Breast epithelium (tissue), 4 donors: Measurements from ENCODE around the gene SLC17A2. TPM values are rescaled to one million over a fixed set of nuclear protein-coding genes. Genes with fewer than 3 reads are reported as not detected.

Experiments
- DNase-seq, 2 donors: peaks; one replicate each; pipeline ENCODE4 v3.0.0-alpha.2; 2019; ENCODE audit warnings: low spot score in 2 of 2
- H3K27ac ChIP-seq, 2 donors: fragments of 200-600 bp; sonication (generic) in 1 of 2; one replicate each; pipeline ENCODE4 v1.5.1; 2016 to 2019; ENCODE audit warnings: mild to moderate bottlenecking in 1 of 2
- H3K27me3 ChIP-seq, 2 donors: fragments of 200-600 bp; sonication (generic) in 1 of 2; one replicate each; pipeline versions ENCODE4 v1.5.1 to v1.6.0; 2017 to 2019; ENCODE audit warnings: control low read depth in 1 of 2, mild to moderate bottlenecking in 1 of 2
- H3K36me3 ChIP-seq: fragments of 200-600 bp; one replicate; pipeline ENCODE4 v1.5.1; 2019
- H3K4me1 ChIP-seq, 2 donors: fragments of 200-600 bp; sonication (generic); one replicate each; pipeline ENCODE4 v1.5.1; 2016 to 2019; ENCODE audit warnings: control low read depth in 1 of 2
- H3K4me3 ChIP-seq, 3 donors: fragments of 200-600 bp; sonication (generic); 1 replicate in 2 of 3; 2 replicates in 1 of 3; pipeline ENCODE4 v1.5.1; 2016 to 2019; ENCODE audit warnings: mild to moderate bottlenecking in 3 of 3, moderate library complexity in 2 of 3
- H3K9me3 ChIP-seq, 2 donors: fragments of 200-600 bp; sonication (generic) in 1 of 2; one replicate each; pipeline ENCODE4 v1.5.1; 2016 to 2019; ENCODE audit warnings: control low read depth in 1 of 2
- POLR2A ChIP-seq: fragments of 450-650 bp; IDR thresholded peaks from one replicate; pipeline ENCODE4 v1.6.1; 2016; ENCODE audit warnings: antibody characterized with exemption, mild to moderate bottlenecking, moderate library complexity
- POLR2AphosphoS5 ChIP-seq, 3 donors: sonication (generic); formaldehyde crosslinking; IDR thresholded peaks; one replicate each; pipeline ENCODE4 v1.6.1; 2017; ENCODE audit warnings: antibody characterized with exemption in 3 of 3
- intact Hi-C: fragments of 100-400 bp; cut with DNase I; formaldehyde crosslinking; loops from one replicate; pipeline ENCODE4 v1.15.1; 2023; ENCODE audit warnings: low total_unique reads
- total RNA-seq, 3 donors: library from RNA; depleted of rRNA; stranded (reverse); fragments of >200 nt; gene quantifications; one replicate each; pipeline ENCODE4 v1.1.0, GENCODE V29; 2016
- TF ChIP-seq, protein P1 (sequence below), 3 donors: fragments of 450-650 bp; IDR thresholded peaks; one replicate each; pipeline ENCODE4 v1.5.1; 2016 to 2017; ENCODE audit warnings: antibody characterized with exemption in 3 of 3, mild to moderate bottlenecking in 3 of 3, moderate library complexity in 3 of 3

SLC17A2 gene
- total RNA-seq, 3 donors from 2014 or later: not detected

DNA sequence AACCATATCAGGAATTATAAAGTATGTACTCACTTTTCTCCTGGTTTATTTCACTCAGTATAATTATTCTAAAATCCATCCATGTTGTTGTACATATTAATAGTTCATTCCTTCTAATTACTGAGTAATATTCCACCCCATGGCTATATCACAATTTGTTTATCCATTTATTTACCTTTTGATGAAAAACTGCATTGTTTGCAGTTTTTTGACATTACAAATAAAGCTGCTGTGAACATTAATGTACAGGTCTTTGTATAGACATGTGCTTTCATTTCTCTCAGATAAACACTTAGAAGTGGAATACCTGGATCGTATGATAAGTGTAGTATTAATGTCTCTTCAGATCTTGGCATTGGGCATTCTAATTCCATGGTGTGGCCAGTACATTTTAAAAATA lies 60.7 kb downstream of the SLC17A2 start:
- H3K27ac ChIP-seq: no peak overlapping the region
- no peaks in the 10 kb centered on the region for H3K36me3 ChIP-seq
- TF ChIP-seq POLR2AphosphoS5 (IDR thresholded peaks at IDR 0.05) (no peak), POLR2A (no peak)
- TF ChIP-seq, protein P1, sequence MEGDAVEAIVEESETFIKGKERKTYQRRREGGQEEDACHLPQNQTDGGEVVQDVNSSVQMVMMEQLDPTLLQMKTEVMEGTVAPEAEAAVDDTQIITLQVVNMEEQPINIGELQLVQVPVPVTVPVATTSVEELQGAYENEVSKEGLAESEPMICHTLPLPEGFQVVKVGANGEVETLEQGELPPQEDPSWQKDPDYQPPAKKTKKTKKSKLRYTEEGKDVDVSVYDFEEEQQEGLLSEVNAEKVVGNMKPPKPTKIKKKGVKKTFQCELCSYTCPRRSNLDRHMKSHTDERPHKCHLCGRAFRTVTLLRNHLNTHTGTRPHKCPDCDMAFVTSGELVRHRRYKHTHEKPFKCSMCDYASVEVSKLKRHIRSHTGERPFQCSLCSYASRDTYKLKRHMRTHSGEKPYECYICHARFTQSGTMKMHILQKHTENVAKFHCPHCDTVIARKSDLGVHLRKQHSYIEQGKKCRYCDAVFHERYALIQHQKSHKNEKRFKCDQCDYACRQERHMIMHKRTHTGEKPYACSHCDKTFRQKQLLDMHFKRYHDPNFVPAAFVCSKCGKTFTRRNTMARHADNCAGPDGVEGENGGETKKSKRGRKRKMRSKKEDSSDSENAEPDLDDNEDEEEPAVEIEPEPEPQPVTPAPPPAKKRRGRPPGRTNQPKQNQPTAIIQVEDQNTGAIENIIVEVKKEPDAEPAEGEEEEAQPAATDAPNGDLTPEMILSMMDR (IDR thresholded peaks at IDR 0.05): no peak
- H3K27me3 ChIP-seq: no peaks in the 10 kb centered on the region
- H3K4me1 ChIP-seq: no peaks in the 10 kb centered on the region
- intact Hi-C loops: no loop called here
- no peak overlapping the region for H3K4me3 ChIP-seq
- no peaks in the 10 kb centered on the region for H3K9me3 ChIP-seq
- DNase-seq: no peak

GRCh38 chr6:25868436-25869183 lies 61.9 kb downstream of the SLC17A2 start:
- Histone ChIP-seq H3K27me3 (no peaks in the 10 kb centered on the region), H3K36me3 (no peaks in the 10 kb centered on the region), H3K27ac (no peak overlapping the region), H3K4me1 (no peaks in the 10 kb centered on the region), H3K9me3 (no peaks in the 10 kb centered on the region), H3K4me3 (no peak overlapping the region)
- DNase-seq: no peak
- intact Hi-C loops: no loop called here
- TF ChIP-seq POLR2AphosphoS5 (IDR thresholded peaks at IDR 0.05) (no peak), POLR2A (no peak)
- TF ChIP-seq, protein P1 (IDR thresholded peaks at IDR 0.05): no peak

GRCh38 chr6:25866011-25866410 lies 64.5 kb downstream of the SLC17A2 start:
- intact Hi-C loops: no loop called here

DNA sequence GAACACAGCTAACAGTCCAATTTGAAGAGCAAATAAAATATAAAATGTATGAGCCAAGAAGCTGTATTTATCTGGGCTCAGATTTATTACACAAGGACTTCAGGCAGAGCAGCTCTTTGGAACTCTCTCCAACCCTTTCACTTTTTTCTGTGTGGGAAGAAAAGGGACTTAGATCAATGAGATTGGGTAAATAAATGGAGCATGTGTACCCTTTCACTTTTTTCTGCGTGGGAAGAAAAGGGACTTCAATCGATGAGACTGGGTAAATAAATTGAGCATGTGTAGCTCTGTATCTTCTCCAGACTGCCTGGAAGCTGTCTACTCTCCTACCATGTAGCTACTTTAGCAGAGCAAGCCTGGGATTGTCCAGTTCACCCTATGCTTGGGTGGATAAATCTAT lies 67.1 kb downstream of the SLC17A2 start:
- TF ChIP-seq, protein P1 (IDR thresholded peaks at IDR 0.05): no peak
- TF ChIP-seq POLR2A (no peak), POLR2AphosphoS5 (IDR thresholded peaks at IDR 0.05) (no peak)
- Histone ChIP-seq H3K27ac (no peak overlapping the region), H3K27me3 (no peaks in the 10 kb centered on the region), H3K4me1 (no peaks in the 10 kb centered on the region), H3K36me3 (no peaks in the 10 kb centered on the region), H3K9me3 (no peaks in the 10 kb centered on the region), H3K4me3 (no peak overlapping the region)
- intact Hi-C loops: no loop called here
- DNase-seq: no peak

More at GRCh38 chr6:25866011-25866410, 64.5 kb downstream of the SLC17A2 start:
- no peaks in the 10 kb centered on the region for H3K36me3 ChIP-seq
- H3K9me3 ChIP-seq: no peaks in the 10 kb centered on the region
- no peak overlapping the region for H3K4me3 ChIP-seq
- H3K27me3 ChIP-seq: no peaks in the 10 kb centered on the region
- H3K4me1 ChIP-seq: no peaks in the 10 kb centered on the region
- no peak overlapping the region for H3K27ac ChIP-seq
- no peak for DNase-seq
- TF ChIP-seq POLR2A: no peak
- TF ChIP-seq, protein P1 (IDR thresholded peaks at IDR 0.05): no peak

Other genes with a start within 250 kb of the SLC17A2 start
- under 1 TPM in 1 of 3 donors, not detected in 2; 0.98 TPM for gene SLC17A4, start 175.9 kb downstream of the SLC17A2 start, total RNA-seq
- not detected for gene SLC17A1, start 98.6 kb downstream of the SLC17A2 start, total RNA-seq
- gene SLC17A3, start 56.4 kb downstream of the SLC17A2 start, total RNA-seq: not detected
- 10 to 100 TPM; 11.8 to 16.2 (median 12.1) TPM for gene TRIM38, start 32.1 kb upstream of the SLC17A2 start, total RNA-seq
- gene HFE, start 156.7 kb upstream of the SLC17A2 start, total RNA-seq: 1 to 10 TPM; 5.6 to 9.4 (median 8.6) TPM